H1 (cell line): ENCODE measurements around the gene NEU2. TPM values are rescaled to one million over a fixed set of nuclear protein-coding genes. Genes with fewer than 3 reads are reported as not detected.
A peak's percentile ranks its signal among the peaks of the same experiment; 100 is the strongest.

ENCODE experiments used
- CTCF ChIA-PET: fragments of 300-600 bp; sonication (Branson Sonifier 250); formaldehyde crosslinking; loops from one replicate; lab custom pipeline; 2021; ENCODE audit not compliant: partially characterized antibody; lab: Charles Lee
- POLR2A ChIA-PET: fragments of 300-600 bp; sonication (Branson Sonifier 250); formaldehyde crosslinking; loops from one replicate; lab custom pipeline; 2021; ENCODE audit warnings: inconsistent platforms; ENCODE audit not compliant: partially characterized antibody; lab: Charles Lee
- DNase-seq, 2 experiments: peaks; one replicate each; pipeline versions ENCODE4 v3.0.0 to v3.0.0-alpha.2; 2010 to 2022; ENCODE audit warnings: low spot score in 2 of 2, low read depth in 1 of 2, mixed read lengths in 1 of 2
- FAIRE-seq: peaks from 2 replicates; lab custom pipeline; 2011; peaks lifted over from hg19 to GRCh38; lab: Jason Lieb, UNC
- H2AFZ ChIP-seq: 2 replicates; pipeline ENCODE4 v1.8.1; 2012; ENCODE audit warnings: low read length, inconsistent platforms
- H2AK5ac ChIP-seq: 2 replicates; pipeline ENCODE4 v1.6.1; 2013; ENCODE audit warnings: low read depth, low read length
- H2BK120ac ChIP-seq: replicated peaks from 2 replicates; pipeline ENCODE3; 2013; ENCODE audit warnings: low read depth, low read length, inconsistent platforms
- H2BK12ac ChIP-seq: 2 replicates; pipeline ENCODE4 v1.6.1; 2013; ENCODE audit warnings: low read depth, low read length
- H2BK15ac ChIP-seq: 2 replicates; pipeline ENCODE4 v1.6.1; 2013; ENCODE audit warnings: low read length
- H2BK20ac ChIP-seq: 2 replicates; pipeline ENCODE4 v1.6.1; 2013; ENCODE audit warnings: low read length
- H2BK5ac ChIP-seq: 2 replicates; pipeline ENCODE4 v1.6.1; 2013; ENCODE audit warnings: low read depth, low read length
- H3K14ac ChIP-seq: 2 replicates; pipeline ENCODE4 v1.6.1; 2013; ENCODE audit warnings: inconsistent platforms; ENCODE audit not compliant: insufficient read length
- H3K18ac ChIP-seq: 2 replicates; pipeline ENCODE4 v1.6.1; 2013; ENCODE audit warnings: low read length; ENCODE audit errors: extremely low read depth
- H3K23ac ChIP-seq: 2 replicates; pipeline ENCODE4 v1.6.1; 2013; ENCODE audit warnings: inconsistent platforms; ENCODE audit not compliant: insufficient read length
- H3K23me2 ChIP-seq: 2 replicates; pipeline ENCODE4 v1.6.1; 2013; ENCODE audit warnings: low read depth, low read length
- H3K27ac ChIP-seq: 2 replicates; pipeline ENCODE4 v1.6.1; 2011; ENCODE audit warnings: low read depth, low read length, inconsistent platforms
- H3K27me3 ChIP-seq, 4 experiments: replicated peaks in 1 of 4; 1 replicate in 1 of 4; 2 replicates in 3 of 4; pipeline versions ENCODE4 v1.6.1 to v1.8.1; 2011 to 2013; ENCODE audit warnings: low read length in 3 of 4, mild to moderate bottlenecking in 3 of 4, inconsistent platforms in 2 of 4, mixed read lengths in 2 of 4, moderate library complexity in 1 of 4; ENCODE audit not compliant: control insufficient read depth in 3 of 4, insufficient read depth in 3 of 4; ENCODE audit errors: extremely low read depth in 1 of 4
- H3K36me3 ChIP-seq, 4 experiments: 2 replicates each; pipeline versions ENCODE4 v1.6.1 to v1.8.1; 2011 to 2013; ENCODE audit warnings: mild to moderate bottlenecking in 4 of 4, low read length in 3 of 4, moderate library complexity in 2 of 4, control low read depth in 1 of 4, inconsistent platforms in 1 of 4; ENCODE audit not compliant: insufficient read depth in 4 of 4, control insufficient read depth in 2 of 4
- H3K4ac ChIP-seq: replicated peaks from 2 replicates; pipeline ENCODE3; 2013; ENCODE audit warnings: low read length, low read depth, mixed read lengths, inconsistent platforms; ENCODE audit not compliant: insufficient read length
- H3K4me1 ChIP-seq, 4 experiments: replicated peaks in 1 of 4; 1 replicate in 1 of 4; 2 replicates in 3 of 4; pipeline versions ENCODE4 v1.6.1 to v1.8.1; 2011 to 2013; ENCODE audit warnings: low read length in 3 of 4, inconsistent platforms in 2 of 4, mixed read lengths in 1 of 4; ENCODE audit not compliant: insufficient read depth in 4 of 4, control insufficient read depth in 3 of 4
- H3K4me2 ChIP-seq, 2 experiments: 2 replicates each; pipeline versions ENCODE4 v1.6.1 to v1.8.1; 2011 to 2013; ENCODE audit warnings: low read depth in 2 of 2, low read length in 2 of 2, control low read depth in 1 of 2, inconsistent platforms in 1 of 2, mild to moderate bottlenecking in 1 of 2; ENCODE audit not compliant: insufficient read depth in 1 of 2
- H3K4me3 ChIP-seq, 4 experiments: fragments of 200-600, 300-600 bp in 1 of 4; sonication (generic), shearing (Covaris generic), sonication (Bioruptor Twin) in 1 of 4; 2 replicates each; pipeline versions ENCODE4 v1.5.1 to v1.8.1; 2011 to 2016; ENCODE audit warnings: low read length in 4 of 4, low read depth in 3 of 4, control low read depth in 2 of 4, inconsistent platforms in 2 of 4, mild to moderate bottlenecking in 2 of 4, mixed read lengths in 1 of 4, moderate library complexity in 1 of 4; ENCODE audit not compliant: insufficient read depth in 2 of 4; ENCODE audit errors: extremely low read depth in 1 of 4
- H3K56ac ChIP-seq: replicated peaks from 2 replicates; pipeline ENCODE3; 2013; ENCODE audit warnings: low read depth, mild to moderate bottlenecking, mixed read lengths, low read length, inconsistent platforms; ENCODE audit not compliant: insufficient read length
- H3K79me1 ChIP-seq: 2 replicates; pipeline ENCODE4 v1.6.1; 2013; ENCODE audit warnings: low read depth, low read length, control low read depth
- H3K79me2 ChIP-seq, 2 experiments: 2 replicates each; pipeline versions ENCODE4 v1.6.1 to v1.8.1; 2012 to 2013; ENCODE audit warnings: low read length in 2 of 2, mild to moderate bottlenecking in 2 of 2, inconsistent platforms in 1 of 2; ENCODE audit not compliant: insufficient read depth in 2 of 2, control insufficient read depth in 1 of 2
- H3K9ac ChIP-seq, 4 experiments: replicated peaks in 1 of 4; 1 replicate in 1 of 4; 2 replicates in 3 of 4; pipeline versions ENCODE4 v1.6.1 to v1.8.1; 2011 to 2013; ENCODE audit warnings: low read depth in 3 of 4, low read length in 3 of 4, control low read depth in 2 of 4, mild to moderate bottlenecking in 2 of 4, moderate library complexity in 2 of 4, inconsistent platforms in 1 of 4; ENCODE audit errors: extremely low read depth in 1 of 4
- H3K9me3 ChIP-seq, 2 experiments: 2 replicates each; pipeline versions ENCODE4 v1.6.1 to v1.8.1; 2012 to 2013; ENCODE audit warnings: mild to moderate bottlenecking in 2 of 2, moderate library complexity in 2 of 2, control low read depth in 1 of 2, inconsistent platforms in 1 of 2, low read depth in 1 of 2, low read length in 1 of 2, mixed read lengths in 1 of 2; ENCODE audit not compliant: insufficient read depth in 2 of 2
- H4K20me1 ChIP-seq, 2 experiments: replicated peaks in 1 of 2; 2 replicates each; pipeline versions ENCODE3 to v1.8.1; 2011 to 2013; ENCODE audit warnings: inconsistent platforms in 2 of 2, low read length in 2 of 2, mild to moderate bottlenecking in 1 of 2; ENCODE audit not compliant: insufficient read depth in 2 of 2, control insufficient read depth in 1 of 2
- H4K5ac ChIP-seq: 2 replicates; pipeline ENCODE4 v1.6.1; 2013; ENCODE audit warnings: low read length, low read depth, mixed read lengths, inconsistent platforms; ENCODE audit not compliant: insufficient read length
- H4K8ac ChIP-seq: 2 replicates; pipeline ENCODE4 v1.8.0; 2013; ENCODE audit warnings: mild to moderate bottlenecking, moderate library complexity, low read length, inconsistent platforms; ENCODE audit not compliant: insufficient read depth; ENCODE audit errors: extremely low read depth
- H4K91ac ChIP-seq: replicated peaks from 2 replicates; pipeline ENCODE3; 2013; ENCODE audit warnings: low read length, mixed read lengths, inconsistent platforms; ENCODE audit not compliant: insufficient read length
- E2F6 ChIP-seq: IDR thresholded peaks from 2 replicates; pipeline ENCODE4 v1.6.1; 2012; ENCODE audit warnings: inconsistent platforms
- EZH2 ChIP-seq: fragments of 200-600 bp; sonication (generic); IDR thresholded peaks from 2 replicates; pipeline ENCODE4 v1.7.1; 2012; ENCODE audit warnings: low read depth, mild to moderate bottlenecking, moderate library complexity, low read length, inconsistent platforms; ENCODE audit not compliant: severe bottlenecking
- JUN ChIP-seq: IDR thresholded peaks from 2 replicates; pipeline ENCODE4 v1.6.1; 2011; ENCODE audit warnings: low read depth, mild to moderate bottlenecking, improper control_type of control experiment, low read length
- KDM5A ChIP-seq: fragments of 200-600 bp; IDR thresholded peaks from 2 replicates; pipeline ENCODE4 v1.7.1; 2012; ENCODE audit warnings: mild to moderate bottlenecking, low read length, inconsistent platforms, mixed read lengths
- MAFK ChIP-seq: IDR thresholded peaks from 2 replicates; pipeline ENCODE4 v1.6.1; 2012; ENCODE audit warnings: low read depth, mild to moderate bottlenecking, improper control_type of control experiment, low read length
- MAX ChIP-seq: IDR thresholded peaks from 2 replicates; pipeline ENCODE4 v1.6.1; 2012; ENCODE audit warnings: inconsistent platforms
- POLR2A ChIP-seq, 2 experiments: IDR thresholded peaks; 1 replicate in 1 of 2; 2 replicates in 1 of 2; pipeline ENCODE4 v1.6.1; 2011; ENCODE audit warnings: low read depth in 2 of 2, low read length in 2 of 2, mild to moderate bottlenecking in 2 of 2; ENCODE audit errors: control extremely low read depth in 1 of 2
- RNF2 ChIP-seq: fragments of 200-900, 300-1000 bp; sonication (generic); IDR thresholded peaks from 2 replicates; pipeline ENCODE4 v1.7.1; 2016; ENCODE audit warnings: borderline replicate concordance, low read depth, mild to moderate bottlenecking, antibody characterized with exemption, low read length; ENCODE audit not compliant: poor library complexity, severe bottlenecking; ENCODE audit errors: missing control alignments
- SRF ChIP-seq: IDR thresholded peaks from 2 replicates; pipeline ENCODE4 v1.6.1; 2011; ENCODE audit warnings: mild to moderate bottlenecking, low read depth, low read length, moderate library complexity
- SUZ12 ChIP-seq: fragments of 200-600 bp; sonication (generic); IDR thresholded peaks from 2 replicates; pipeline ENCODE4 v1.6.1; 2012; ENCODE audit warnings: mild to moderate bottlenecking, inconsistent platforms, low read length, moderate library complexity, mixed read lengths
- TEAD4 ChIP-seq: IDR thresholded peaks from 2 replicates; pipeline ENCODE4 v1.6.1; 2012; ENCODE audit warnings: low read depth, low read length, inconsistent platforms, mixed read lengths
- WGBS, 2 experiments: shearing (Covaris generic) in 1 of 2; methylation state at CpG; one replicate each; pipeline versions ENCODE4 v1.1.6 to v1.1.7; 2013 to 2015; ENCODE audit warnings: low lambda C conversion rate in 2 of 2, mixed read lengths in 2 of 2, inconsistent platforms in 1 of 2, low coverage in 1 of 2, missing lambda C conversion rate in 1 of 2; ENCODE audit not compliant: insufficient replicate concordance in 2 of 2, insufficient coverage in 1 of 2, insufficient read length in 1 of 2; ENCODE audit errors: extremely low coverage in 1 of 2, missing lambda C conversion rate in 1 of 2; 5-methylcytosine and 5-hydroxymethylcytosine counted together
- polyA plus RNA-seq, 7 experiments: library from polyadenylated mRNA; depleted of rRNA in 3 of 7; stranded (reverse) in 5 of 7; unstranded in 2 of 7; fragments of >200 nt in 5 of 7; fragments of 200-250 nt in 2 of 7; gene quantifications; 1 replicate in 5 of 7; 2 replicates in 1 of 7; 4 replicates in 1 of 7; pipeline versions ENCODE4 v1.2.1 to v1.2.3, GENCODE V29; 2011 to 2013; ENCODE audit warnings: missing spikeins in 2 of 7, mixed read lengths in 2 of 7
- total RNA-seq: library from RNA; stranded (reverse); fragmentation: NEBNext Ultra II Directional; extraction: Animal tissue kit (Norgen Biotek cat#: 25700); gene quantifications from 2 replicates; pipeline ENCODE4 v1.2.1, GENCODE V29; 2021

The NEU2 gene
- total and polyA plus RNA-seq, 2 of the 8 experiments (the other 6 are each of a cell fraction or from before 2014, with no cell fraction given), result 0.12 TPM; not detected in 1

GRCh38 chr2:233036162-233036838 is 3.8 kb downstream of the NEU2 start:
- no peak overlapping the region for H3K27ac ChIP-seq
- 0 out of 2 replicates have a peak overlapping the region, but pooled peaks have one; percentile 78 for H2BK12ac ChIP-seq
- no peak overlapping the region for H3K18ac ChIP-seq
- no peak overlapping the region; the same call in 1 of the 2 replicates for H4K8ac ChIP-seq
- H4K5ac ChIP-seq, result no peak overlapping the region
- H2BK15ac ChIP-seq, result peak overlapping the region; percentile 77; the same call in 1 of the 2 replicates
- 0 out of 2 replicates have a peak overlapping the region, but pooled peaks have one; percentile 77 for H2BK5ac ChIP-seq
- FAIRE-seq (no peak), DNase-seq (no peak)
- no peak overlapping the region for H3K4me3 ChIP-seq
- H3K36me3 ChIP-seq, result no peaks in the 10 kb centered on the region
- H3K9me3 ChIP-seq, result peaks cover 0 to 8% of the 10 kb centered on the region in 2 experiments; a peak in 2 of 4 replicates
- H3K14ac ChIP-seq, result no peak overlapping the region
- H3K4me1 ChIP-seq, result peaks cover 0 to 6% (median 0%) of the 10 kb centered on the region in 4 experiments; a peak in 1 of 7 replicates
- no peak overlapping the region for H3K23ac ChIP-seq
- H2AK5ac ChIP-seq, result peak overlapping the region; percentile 84; the same call in 1 of the 2 replicates
- no peak overlapping the region for H3K9ac ChIP-seq
- H4K91ac ChIP-seq, result no peak overlapping the region
- POLR2A ChIA-PET, result no interaction called here
- CTCF ChIA-PET, result interaction anchor here (0.6 to 1.7 kb wide), 3 partner anchors 9 to 102 kb away, joined by 3 to 8 read pairs (median 3); no protein-coding TSS in a partner anchor
- H3K56ac ChIP-seq, result no peak overlapping the region
- H3K4me2 ChIP-seq, result no peak overlapping the region
- H3K23me2 ChIP-seq, result peaks cover 8% of the 10 kb centered on the region
- H3K79me2 ChIP-seq, result no peaks in the 10 kb centered on the region
- no peak overlapping the region for H2AFZ ChIP-seq
- no peak overlapping the region for H2BK20ac ChIP-seq
- no peak overlapping the region for H3K4ac ChIP-seq
- no peak overlapping the region for H2BK120ac ChIP-seq
- H3K79me1 ChIP-seq, result peaks cover 2% of the 10 kb centered on the region; the same call in 1 of the 2 replicates
- H3K27me3 ChIP-seq, result no peaks in the 10 kb centered on the region
- WGBS, 2 experiments, result 93% methylated on average over 12 of the region's 12 CpGs; no CpG with 5 or more reads in 1 of the 2 experiments
- H4K20me1 ChIP-seq, result peaks cover 0 to 4% of the 10 kb centered on the region in 2 experiments
- TF ChIP-seq TEAD4 (no peak), SUZ12 (no peak), KDM5A (no peak), EZH2 (no peak), E2F6 (no peak), MAFK (no peak), MAX (no peak), JUN (no peak), SRF (no peak), RNF2 (no peak), POLR2A (IDR thresholded peaks at IDR 0.05; ENCODE audit: control extremely low read depth in 1 of 2, low read depth in 2 of 2, low read length in 2 of 2) (no peak)
